AG09309 (cell line): ENCODE measurements around the gene MVP.

ENCODE experiments used
- DNase-seq: peaks from one replicate; pipeline ENCODE4 v3.0.0-alpha.2; 2010; ENCODE audit warnings: low read depth
- H3K4me3 ChIP-seq: 2 replicates; pipeline ENCODE4 v1.5.1; 2011; ENCODE audit warnings: mild to moderate bottlenecking, low read depth, low read length, moderate library complexity; ENCODE audit not compliant: control insufficient read depth
- CTCF ChIP-seq: IDR thresholded peaks from 2 replicates; pipeline ENCODE4 v1.5.1; 2011; ENCODE audit warnings: mild to moderate bottlenecking, low read depth, low read length, inconsistent platforms; ENCODE audit not compliant: insufficient read depth, control insufficient read depth; ENCODE audit errors: missing control alignments

The MVP gene

GRCh38 chr16:29871822-29872546, 51.7 kb downstream of the MVP start:
- no peak overlapping the region for H3K4me3 ChIP-seq
- no peak for TF ChIP-seq CTCF
- DNase-seq: no peak

GRCh38 chr16:29873319-29873718, 53.1 kb downstream of the MVP start:
- DNase-seq: no peak
- H3K4me3 ChIP-seq: no peak overlapping the region
- no peak for TF ChIP-seq CTCF

- DNase-seq: no peak
- TF ChIP-seq CTCF: no peak
- no peak overlapping the region for H3K4me3 ChIP-seq
Measured at GRCh38 chr16:29875206-29875605, 54.9 kb downstream of the MVP start.

- no peak for TF ChIP-seq CTCF
- no peak for DNase-seq
- H3K4me3 ChIP-seq: peak overlapping the region; percentile 21
Measured at GRCh38 chr16:29876217-29876593, 55.9 kb downstream of the MVP start.

- DNase-seq: no peak
- no peak for TF ChIP-seq CTCF
- peak overlapping the region; percentile 21 for H3K4me3 ChIP-seq
Measured at GRCh38 chr16:29876594-29877249, 56.5 kb downstream of the MVP start.

- H3K4me3 ChIP-seq: no peak overlapping the region
- TF ChIP-seq CTCF: no peak
- DNase-seq: no peak
Measured at GRCh38 chr16:29877266-29877961, 57.2 kb downstream of the MVP start.
